ENCODE measurements around the gene RAB3C.
A peak's percentile ranks its signal among the peaks of the same experiment; 100 is the strongest.

The RAB3C gene

DNA sequence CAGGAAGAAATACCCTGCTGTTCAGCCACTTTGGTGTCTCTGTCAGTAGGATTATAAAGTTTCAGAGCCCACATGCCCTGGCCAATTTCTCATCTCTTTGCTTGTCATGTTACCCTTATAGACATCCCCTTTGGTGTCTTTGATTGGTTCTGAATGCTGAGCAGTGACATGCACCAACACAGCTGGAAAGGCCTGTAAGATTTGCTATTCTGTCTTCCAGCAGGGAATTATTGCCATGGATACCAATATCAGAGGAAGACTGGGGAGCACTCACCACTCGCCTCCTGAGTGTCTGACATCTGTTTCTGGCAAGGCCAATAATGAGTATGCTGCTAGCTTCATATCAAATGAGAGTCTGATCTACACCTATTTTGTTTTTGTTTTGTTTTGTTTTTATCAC, 34.4 kb downstream of the RAB3C start:
- TF ChIP-seq, protein P1, sequence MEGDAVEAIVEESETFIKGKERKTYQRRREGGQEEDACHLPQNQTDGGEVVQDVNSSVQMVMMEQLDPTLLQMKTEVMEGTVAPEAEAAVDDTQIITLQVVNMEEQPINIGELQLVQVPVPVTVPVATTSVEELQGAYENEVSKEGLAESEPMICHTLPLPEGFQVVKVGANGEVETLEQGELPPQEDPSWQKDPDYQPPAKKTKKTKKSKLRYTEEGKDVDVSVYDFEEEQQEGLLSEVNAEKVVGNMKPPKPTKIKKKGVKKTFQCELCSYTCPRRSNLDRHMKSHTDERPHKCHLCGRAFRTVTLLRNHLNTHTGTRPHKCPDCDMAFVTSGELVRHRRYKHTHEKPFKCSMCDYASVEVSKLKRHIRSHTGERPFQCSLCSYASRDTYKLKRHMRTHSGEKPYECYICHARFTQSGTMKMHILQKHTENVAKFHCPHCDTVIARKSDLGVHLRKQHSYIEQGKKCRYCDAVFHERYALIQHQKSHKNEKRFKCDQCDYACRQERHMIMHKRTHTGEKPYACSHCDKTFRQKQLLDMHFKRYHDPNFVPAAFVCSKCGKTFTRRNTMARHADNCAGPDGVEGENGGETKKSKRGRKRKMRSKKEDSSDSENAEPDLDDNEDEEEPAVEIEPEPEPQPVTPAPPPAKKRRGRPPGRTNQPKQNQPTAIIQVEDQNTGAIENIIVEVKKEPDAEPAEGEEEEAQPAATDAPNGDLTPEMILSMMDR (IDR thresholded peaks at IDR 0.05; ENCODE audit: insufficient read depth, low read depth, low read length, missing control alignments), result no peak

DNA sequence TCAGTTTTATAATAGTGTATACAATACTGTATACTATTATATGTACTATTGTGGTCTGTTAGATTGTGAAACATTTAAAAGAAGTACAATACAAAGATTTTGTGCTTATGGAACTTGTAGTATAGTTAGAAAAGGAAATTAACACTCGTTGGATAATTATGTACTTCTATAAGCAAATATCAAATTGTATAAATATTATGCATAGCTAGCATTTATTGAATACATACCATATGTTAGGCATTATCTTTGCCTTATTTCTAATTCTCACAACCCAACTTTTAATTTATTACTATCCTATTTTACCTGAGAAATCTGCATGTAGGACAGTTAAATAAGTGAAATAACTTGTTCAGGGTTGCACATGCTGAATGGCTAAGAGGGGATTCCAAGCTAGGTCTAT, 37.5 kb downstream of the RAB3C start:
- no peak overlapping the region for H3K4me3 ChIP-seq (ENCODE audit: low read depth, low read length)
- TF ChIP-seq, protein P1 (IDR thresholded peaks at IDR 0.05; ENCODE audit: insufficient read depth, low read depth, low read length, missing control alignments), result no peak
- no peak for DNase-seq (ENCODE audit: low read depth)

More for the DNA sequence above, 34.4 kb downstream of the RAB3C start:
- no peak for DNase-seq (ENCODE audit: low read depth)
- H3K4me3 ChIP-seq (ENCODE audit: low read depth, low read length), result no peak overlapping the region

DNA sequence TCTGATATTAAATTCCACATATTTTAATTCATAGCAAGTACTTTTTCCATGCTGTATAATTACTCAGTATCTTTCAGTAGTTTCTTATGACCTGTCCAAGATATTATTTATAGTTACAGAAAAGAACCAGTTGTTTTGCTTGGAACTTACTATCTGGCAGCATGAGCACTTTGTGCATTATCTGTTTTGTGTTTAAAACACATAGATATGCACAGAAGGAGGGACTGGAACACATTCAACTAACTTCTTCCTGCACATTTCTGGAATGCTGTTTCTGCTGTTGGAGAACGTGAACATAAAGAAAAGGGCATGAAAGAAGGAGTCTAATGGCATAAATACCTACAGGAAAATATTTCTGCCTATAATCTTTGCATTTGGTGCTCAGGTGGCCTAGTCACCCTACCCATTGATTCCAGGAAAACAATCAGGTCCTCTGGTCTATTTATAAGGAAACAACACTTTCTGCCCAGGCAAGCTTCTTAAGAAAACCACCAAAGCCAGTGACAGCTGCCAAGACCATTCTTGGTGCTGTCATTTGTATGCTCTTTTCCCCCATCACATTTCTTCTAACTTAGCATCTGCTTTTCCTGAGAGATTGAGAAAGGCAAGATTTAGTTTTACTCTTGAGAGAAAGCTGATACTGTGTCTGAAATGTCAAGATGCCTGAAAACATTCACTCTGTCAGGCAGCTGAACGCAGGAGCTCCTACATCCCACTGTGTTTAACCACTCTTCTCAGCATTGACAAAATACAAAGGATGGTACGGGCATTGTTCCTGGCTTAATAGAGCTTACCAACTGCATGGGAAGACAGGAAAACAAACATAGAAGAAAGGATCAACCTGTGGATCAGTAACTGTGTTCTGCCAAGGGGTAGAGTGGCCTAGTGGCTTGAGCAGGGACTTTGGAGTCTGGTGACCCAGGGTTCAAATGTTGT, 40.3 kb downstream of the RAB3C start:
- no peak for DNase-seq (ENCODE audit: low read depth)
- TF ChIP-seq, protein P1 (IDR thresholded peaks at IDR 0.05; ENCODE audit: insufficient read depth, low read depth, low read length, missing control alignments), result no peak
- H3K4me3 ChIP-seq (ENCODE audit: low read depth, low read length), result no peak overlapping the region

DNA sequence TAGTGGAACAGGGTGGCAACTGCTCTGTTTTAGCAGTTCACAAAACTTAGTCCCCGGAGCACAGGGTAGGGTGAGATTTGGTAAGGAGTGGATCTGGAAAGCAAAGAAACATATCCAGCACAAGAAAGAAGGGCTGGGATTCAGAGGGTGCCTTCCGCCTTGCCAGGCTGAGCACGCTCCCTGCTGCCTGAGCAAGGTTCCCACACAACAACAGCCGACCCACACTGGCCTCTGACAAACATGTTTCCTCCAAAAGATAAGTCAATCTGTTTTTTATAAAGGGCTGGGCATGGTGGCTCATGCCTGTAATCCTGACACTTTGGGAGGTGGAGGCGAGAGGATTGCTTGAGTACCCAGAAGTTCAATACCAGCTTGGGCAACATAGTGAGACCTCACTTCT, 45.8 kb downstream of the RAB3C start:
- H3K4me3 ChIP-seq (ENCODE audit: low read depth, low read length), result no peak overlapping the region
- TF ChIP-seq, protein P1 (IDR thresholded peaks at IDR 0.05; ENCODE audit: insufficient read depth, low read depth, low read length, missing control alignments), result no peak
- DNase-seq (ENCODE audit: low read depth), result no peak

DNA sequence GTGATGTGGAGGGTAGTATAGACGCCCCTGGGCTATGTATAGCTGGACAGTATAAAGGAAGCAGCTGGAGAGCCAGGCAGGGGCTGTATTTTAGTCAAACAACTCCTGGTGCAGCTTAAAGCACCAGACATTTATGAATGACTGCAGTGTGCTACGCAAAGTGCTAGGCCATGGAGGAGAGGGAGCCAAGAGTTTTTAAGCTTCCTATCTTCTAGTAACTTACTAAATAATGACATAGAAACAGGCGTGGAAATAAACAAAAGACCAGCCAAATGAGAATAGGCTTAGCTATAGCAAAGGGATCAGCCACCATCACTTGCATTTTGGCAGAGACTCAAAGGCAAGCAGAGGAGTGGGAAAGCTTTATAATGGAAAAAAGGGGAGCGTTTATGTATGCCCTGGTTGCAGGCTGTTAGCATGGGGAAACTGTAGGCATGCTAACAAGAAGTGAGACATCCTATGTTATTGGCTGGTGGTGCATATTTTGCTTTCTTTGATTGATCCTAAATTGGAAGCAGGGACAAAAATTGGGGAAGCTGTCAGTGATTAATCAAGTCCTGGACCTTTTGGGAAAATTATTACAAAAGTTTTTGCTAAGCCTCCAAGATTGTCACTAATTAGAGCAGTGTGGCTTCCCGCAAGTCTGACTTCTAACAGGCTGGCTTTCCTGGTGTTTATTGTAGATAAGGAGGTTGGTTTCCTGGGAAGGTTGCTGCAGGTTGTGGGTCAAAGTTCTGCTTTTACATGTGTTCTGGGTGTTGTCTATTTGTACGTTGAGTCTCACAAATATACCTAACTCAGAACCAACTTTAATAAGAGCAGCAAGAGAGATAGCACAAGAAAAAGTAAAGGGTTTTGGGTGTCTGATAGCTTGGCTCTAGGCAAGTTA, 46.6 kb downstream of the RAB3C start:
- TF ChIP-seq, protein P1 (IDR thresholded peaks at IDR 0.05; ENCODE audit: insufficient read depth, low read depth, low read length, missing control alignments), result no peak
- no peak overlapping the region for H3K4me3 ChIP-seq (ENCODE audit: low read depth, low read length)
- no peak for DNase-seq (ENCODE audit: low read depth)

DNA sequence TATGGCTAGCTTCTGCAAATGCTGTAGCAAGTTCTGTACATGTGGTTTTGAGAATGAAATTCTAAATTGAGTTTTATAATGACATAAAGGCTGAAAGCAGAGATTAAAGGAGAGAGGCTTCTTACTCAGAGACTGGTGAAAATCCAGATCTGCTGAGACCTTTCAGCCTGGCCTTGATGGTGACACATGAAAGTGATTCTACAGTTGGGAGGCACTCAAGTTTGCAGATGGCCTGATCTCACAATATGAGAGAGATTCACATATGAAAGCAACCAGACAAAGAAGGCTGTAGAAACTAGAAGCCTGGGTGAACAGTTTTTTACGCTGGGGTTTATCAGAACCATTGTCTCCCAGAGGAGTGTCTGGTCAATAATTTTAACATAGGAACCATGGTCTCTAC, 49.0 kb downstream of the RAB3C start:
- peak; percentile 18 for DNase-seq (ENCODE audit: low read depth)
- H3K4me3 ChIP-seq (ENCODE audit: low read depth, low read length), result no peak overlapping the region
- TF ChIP-seq, protein P1 (IDR thresholded peaks at IDR 0.05; ENCODE audit: insufficient read depth, low read depth, low read length, missing control alignments), result no peak
